ENCODE results near the gene SCN1A.
"Not testable (repeated sequence)": the region's sequence is repeated elsewhere in the genome, so short reads cannot be mapped to it uniquely, and the experiment has no call there.

SCN1A gene

GRCh38 chr2:166117491-166117890 lies 10.3 kb downstream of the SCN1A start:
- H3K4me1 ChIP-seq (ENCODE audit: insufficient read depth, insufficient read length): no peaks in the 10 kb centered on the region
- no peak for DNase-seq (ENCODE audit: low read depth, low spot score)
- no peak overlapping the region for H3K4me3 ChIP-seq (ENCODE audit: insufficient read length, low read depth)

GRCh38 chr2:166115589-166115988 lies 12.2 kb downstream of the SCN1A start:
- no peaks in the 10 kb centered on the region for H3K27me3 ChIP-seq (ENCODE audit: insufficient read depth, insufficient read length)
- DNase-seq (ENCODE audit: low read depth, low spot score): no peak
- H3K9me3 ChIP-seq (ENCODE audit: insufficient read depth, low read length): no peaks in the 10 kb centered on the region
- TF ChIP-seq YY1 (IDR thresholded peaks at IDR 0.05; ENCODE audit: insufficient read depth, insufficient read length) (no peak), SUZ12 (IDR thresholded peaks at IDR 0.05; ENCODE audit: extremely low read depth, insufficient read depth, insufficient read length) (no peak), ZNF274 (IDR thresholded peaks at IDR 0.05; ENCODE audit: low read depth, low read length) (no peak)
- no peaks in the 10 kb centered on the region for H3K4me1 ChIP-seq (ENCODE audit: insufficient read depth, insufficient read length)
- H3K9ac ChIP-seq (ENCODE audit: insufficient read length, low read depth): no peak overlapping the region
- H3K36me3 ChIP-seq (ENCODE audit: insufficient read depth, insufficient read length, low read length): no peaks in the 10 kb centered on the region
- no peak overlapping the region for H3K4me3 ChIP-seq (ENCODE audit: insufficient read length, low read depth)

More at GRCh38 chr2:166117491-166117890, 10.3 kb downstream of the SCN1A start:
- no peaks in the 10 kb centered on the region for H3K36me3 ChIP-seq (ENCODE audit: insufficient read depth, insufficient read length, low read length)
- no peak for TF ChIP-seq ZNF274 (IDR thresholded peaks at IDR 0.05; ENCODE audit: low read depth, low read length)
- no peak for TF ChIP-seq YY1 (IDR thresholded peaks at IDR 0.05; ENCODE audit: insufficient read depth, insufficient read length)
- no peak for TF ChIP-seq SUZ12 (IDR thresholded peaks at IDR 0.05; ENCODE audit: extremely low read depth, insufficient read depth, insufficient read length)
- no peaks in the 10 kb centered on the region for H3K9me3 ChIP-seq (ENCODE audit: insufficient read depth, low read length)
- H3K9ac ChIP-seq (ENCODE audit: insufficient read length, low read depth): no peak overlapping the region
- H3K27me3 ChIP-seq (ENCODE audit: insufficient read depth, insufficient read length): no peaks in the 10 kb centered on the region

GRCh38 chr2:166112193-166112605 lies 15.6 kb downstream of the SCN1A start:
- H3K4me3 ChIP-seq (ENCODE audit: insufficient read length, low read depth): no peak overlapping the region
- DNase-seq (ENCODE audit: low read depth, low spot score): no peak
- no peaks in the 10 kb centered on the region for H3K9me3 ChIP-seq (ENCODE audit: insufficient read depth, low read length)
- H3K36me3 ChIP-seq (ENCODE audit: insufficient read depth, insufficient read length, low read length): no peaks in the 10 kb centered on the region
- H3K9ac ChIP-seq (ENCODE audit: insufficient read length, low read depth): no peak overlapping the region
- TF ChIP-seq SUZ12 (IDR thresholded peaks at IDR 0.05; ENCODE audit: extremely low read depth, insufficient read depth, insufficient read length) (no peak), ZNF274 (IDR thresholded peaks at IDR 0.05; ENCODE audit: low read depth, low read length) (no peak), YY1 (IDR thresholded peaks at IDR 0.05; ENCODE audit: insufficient read depth, insufficient read length) (no peak)
- H3K4me1 ChIP-seq (ENCODE audit: insufficient read depth, insufficient read length): no peaks in the 10 kb centered on the region
- no peaks in the 10 kb centered on the region for H3K27me3 ChIP-seq (ENCODE audit: insufficient read depth, insufficient read length)

- TF ChIP-seq ZNF274 (IDR thresholded peaks at IDR 0.05; ENCODE audit: low read depth, low read length) (no peak), SUZ12 (IDR thresholded peaks at IDR 0.05; ENCODE audit: extremely low read depth, insufficient read depth, insufficient read length) (no peak), YY1 (IDR thresholded peaks at IDR 0.05; ENCODE audit: insufficient read depth, insufficient read length) (no peak)
- no peaks in the 10 kb centered on the region for H3K4me1 ChIP-seq (ENCODE audit: insufficient read depth, insufficient read length)
- H3K9me3 ChIP-seq (ENCODE audit: insufficient read depth, low read length): no peaks in the 10 kb centered on the region
- no peak overlapping the region for H3K9ac ChIP-seq (ENCODE audit: insufficient read length, low read depth)
- no peaks in the 10 kb centered on the region for H3K36me3 ChIP-seq (ENCODE audit: insufficient read depth, insufficient read length, low read length)
- peak; percentile 16 for DNase-seq (ENCODE audit: low read depth, low spot score)
- H3K4me3 ChIP-seq (ENCODE audit: insufficient read length, low read depth): no peak overlapping the region
- H3K27me3 ChIP-seq (ENCODE audit: insufficient read depth, insufficient read length): no peaks in the 10 kb centered on the region
Measured at GRCh38 chr2:166106431-166107015, 21.3 kb downstream of the SCN1A start.

- no peaks in the 10 kb centered on the region for H3K27me3 ChIP-seq (ENCODE audit: insufficient read depth, insufficient read length)
- no peaks in the 10 kb centered on the region for H3K4me1 ChIP-seq (ENCODE audit: insufficient read depth, insufficient read length)
- no peak overlapping the region for H3K4me3 ChIP-seq (ENCODE audit: insufficient read length, low read depth)
- H3K9me3 ChIP-seq (ENCODE audit: insufficient read depth, low read length): no peaks in the 10 kb centered on the region
- no peaks in the 10 kb centered on the region for H3K36me3 ChIP-seq (ENCODE audit: insufficient read depth, insufficient read length, low read length)
- DNase-seq (ENCODE audit: low read depth, low spot score): no peak
- no peak overlapping the region for H3K9ac ChIP-seq (ENCODE audit: insufficient read length, low read depth)
- no peak for TF ChIP-seq SUZ12 (IDR thresholded peaks at IDR 0.05; ENCODE audit: extremely low read depth, insufficient read depth, insufficient read length)
- TF ChIP-seq YY1 (IDR thresholded peaks at IDR 0.05; ENCODE audit: insufficient read depth, insufficient read length): no peak
- no peak for TF ChIP-seq ZNF274 (IDR thresholded peaks at IDR 0.05; ENCODE audit: low read depth, low read length)
Measured at GRCh38 chr2:166104773-166105172, 23.0 kb downstream of the SCN1A start.

- Histone ChIP-seq H3K9ac (ENCODE audit: insufficient read length, low read depth) (no peak overlapping the region), H3K4me3 (ENCODE audit: insufficient read length, low read depth) (no peak overlapping the region), H3K36me3 (ENCODE audit: insufficient read depth, insufficient read length, low read length) (no peaks in the 10 kb centered on the region), H3K9me3 (ENCODE audit: insufficient read depth, low read length) (no peaks in the 10 kb centered on the region), H3K4me1 (ENCODE audit: insufficient read depth, insufficient read length) (no peaks in the 10 kb centered on the region), H3K27me3 (ENCODE audit: insufficient read depth, insufficient read length) (no peaks in the 10 kb centered on the region)
- TF ChIP-seq SUZ12 (IDR thresholded peaks at IDR 0.05; ENCODE audit: extremely low read depth, insufficient read depth, insufficient read length) (no peak), YY1 (IDR thresholded peaks at IDR 0.05; ENCODE audit: insufficient read depth, insufficient read length) (no peak), ZNF274 (IDR thresholded peaks at IDR 0.05; ENCODE audit: low read depth, low read length) (no peak)
- DNase-seq (ENCODE audit: low read depth, low spot score): no peak
Measured at GRCh38 chr2:166104084-166104483, 23.7 kb downstream of the SCN1A start.

GRCh38 chr2:166103277-166103676 lies 24.5 kb downstream of the SCN1A start:
- not testable (repeated sequence) for H3K9ac ChIP-seq (ENCODE audit: insufficient read length, low read depth); H3K36me3 ChIP-seq (ENCODE audit: insufficient read depth, insufficient read length, low read length); H3K27me3 ChIP-seq (ENCODE audit: insufficient read depth, insufficient read length); H3K4me1 ChIP-seq (ENCODE audit: insufficient read depth, insufficient read length); H3K9me3 ChIP-seq (ENCODE audit: insufficient read depth, low read length); DNase-seq (ENCODE audit: low read depth, low spot score); H3K4me3 ChIP-seq (ENCODE audit: insufficient read length, low read depth)

Data from NT2/D1 (cell line).